Calu3 (cell line): Measurements from ENCODE around the gene CHRNA3. TPM values are rescaled to one million over a fixed set of nuclear protein-coding genes. Genes with fewer than 3 reads are reported as not detected.

Experiments used
- BruUV-seq: library from RNA; stranded (reverse); fragments of 400-500 nt; replicated peaks from 2 replicates; lab custom pipeline; 2021; lab: Mats Ljungman, UMichigan
- CTCF ChIA-PET: fragments of 300-600 bp; sonication (Branson Sonifier 250); formaldehyde crosslinking; loops from one replicate; lab custom pipeline; 2022; ENCODE audit warnings: antibody characterized with exemption; lab: Charles Lee
- DNase-seq: peaks from one replicate; pipeline ENCODE4 v3.0.0; 2022
- H3K27ac Mint-ChIP-seq: one replicate; pipeline ENCODE4 v1.8.0; 2022; ENCODE audit warnings: mixed read lengths; ENCODE audit not compliant: unreplicated experiment
- H3K27me3 Mint-ChIP-seq: one replicate; pipeline ENCODE4 v1.8.0; 2022; ENCODE audit warnings: mixed read lengths; ENCODE audit not compliant: unreplicated experiment
- H3K36me3 Mint-ChIP-seq: one replicate; pipeline ENCODE4 v1.8.0; 2022; ENCODE audit warnings: mild to moderate bottlenecking, moderate library complexity, mixed read lengths; ENCODE audit not compliant: insufficient read depth, unreplicated experiment
- H3K4me1 Mint-ChIP-seq: one replicate; pipeline ENCODE4 v1.8.0; 2022; ENCODE audit warnings: mild to moderate bottlenecking, low read depth, mixed read lengths; ENCODE audit not compliant: unreplicated experiment
- H3K4me3 Mint-ChIP-seq: one replicate; pipeline ENCODE4 v1.8.0; 2022; ENCODE audit warnings: mild to moderate bottlenecking, low read depth, moderate library complexity, mixed read lengths; ENCODE audit not compliant: unreplicated experiment
- H3K9me3 Mint-ChIP-seq: one replicate; pipeline ENCODE4 v1.8.0; 2022; ENCODE audit warnings: low read depth, mixed read lengths; ENCODE audit not compliant: unreplicated experiment
- intact Hi-C: fragments of 100-400 bp; cut with micrococcal nuclease; formaldehyde crosslinking; loops from one replicate; pipeline ENCODE4 v1.10.0; 2022; ENCODE audit not compliant: unreplicated experiment
- total RNA-seq: library from RNA; stranded (reverse); gene quantifications from 2 replicates; pipeline ENCODE4 v1.2.3, GENCODE V29; 2022
- TF ChIP-seq, protein P1 (sequence below): fragments of 200-600 bp; IDR thresholded peaks from one replicate; pipeline ENCODE4 v1.8.0; 2022; ENCODE audit warnings: antibody characterized with exemption; ENCODE audit not compliant: unreplicated experiment

The CHRNA3 gene
- total RNA-seq, 1 experiment from 2014 or later: not detected

DNA sequence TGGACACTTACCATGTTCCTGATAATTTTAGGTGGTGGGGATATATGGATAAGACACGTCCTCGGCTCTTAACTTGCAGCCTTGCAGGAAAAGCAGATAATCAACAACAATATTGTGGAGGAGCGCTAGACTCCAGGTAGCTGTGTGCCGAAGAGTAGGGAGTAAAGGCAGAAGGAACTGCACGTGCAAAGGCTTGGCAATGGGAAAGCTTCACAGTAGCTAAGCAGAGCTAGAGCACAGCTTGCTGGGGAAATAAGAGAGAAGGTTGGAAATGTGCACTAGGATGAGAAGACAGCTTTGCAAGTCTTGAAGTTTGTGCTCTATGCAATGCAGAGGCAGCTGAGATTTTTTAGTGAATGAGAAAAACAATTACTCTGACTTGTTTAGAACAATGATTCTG lies 68.2 kb downstream of the CHRNA3 start:
- Mint-ChIP-seq H3K27me3 (no peaks in the 10 kb centered on the region), H3K36me3 (peaks cover 19% of the 10 kb centered on the region), H3K9me3 (no peaks in the 10 kb centered on the region), H3K4me3 (no peak overlapping the region), H3K4me1 (no peaks in the 10 kb centered on the region), H3K27ac (no peak overlapping the region)
- CTCF ChIA-PET: interaction anchor here (0.6 to 1.2 kb wide), 2 partner anchors 13 to 26 kb away, joined by 3 to 5 read pairs; partner anchors contain the start of gene CHRNA5
- no TSS peak for BruUV-seq
- no peak for DNase-seq
- intact Hi-C loops: no loop called here
- TF ChIP-seq, protein P1, sequence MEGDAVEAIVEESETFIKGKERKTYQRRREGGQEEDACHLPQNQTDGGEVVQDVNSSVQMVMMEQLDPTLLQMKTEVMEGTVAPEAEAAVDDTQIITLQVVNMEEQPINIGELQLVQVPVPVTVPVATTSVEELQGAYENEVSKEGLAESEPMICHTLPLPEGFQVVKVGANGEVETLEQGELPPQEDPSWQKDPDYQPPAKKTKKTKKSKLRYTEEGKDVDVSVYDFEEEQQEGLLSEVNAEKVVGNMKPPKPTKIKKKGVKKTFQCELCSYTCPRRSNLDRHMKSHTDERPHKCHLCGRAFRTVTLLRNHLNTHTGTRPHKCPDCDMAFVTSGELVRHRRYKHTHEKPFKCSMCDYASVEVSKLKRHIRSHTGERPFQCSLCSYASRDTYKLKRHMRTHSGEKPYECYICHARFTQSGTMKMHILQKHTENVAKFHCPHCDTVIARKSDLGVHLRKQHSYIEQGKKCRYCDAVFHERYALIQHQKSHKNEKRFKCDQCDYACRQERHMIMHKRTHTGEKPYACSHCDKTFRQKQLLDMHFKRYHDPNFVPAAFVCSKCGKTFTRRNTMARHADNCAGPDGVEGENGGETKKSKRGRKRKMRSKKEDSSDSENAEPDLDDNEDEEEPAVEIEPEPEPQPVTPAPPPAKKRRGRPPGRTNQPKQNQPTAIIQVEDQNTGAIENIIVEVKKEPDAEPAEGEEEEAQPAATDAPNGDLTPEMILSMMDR: no peak

DNA sequence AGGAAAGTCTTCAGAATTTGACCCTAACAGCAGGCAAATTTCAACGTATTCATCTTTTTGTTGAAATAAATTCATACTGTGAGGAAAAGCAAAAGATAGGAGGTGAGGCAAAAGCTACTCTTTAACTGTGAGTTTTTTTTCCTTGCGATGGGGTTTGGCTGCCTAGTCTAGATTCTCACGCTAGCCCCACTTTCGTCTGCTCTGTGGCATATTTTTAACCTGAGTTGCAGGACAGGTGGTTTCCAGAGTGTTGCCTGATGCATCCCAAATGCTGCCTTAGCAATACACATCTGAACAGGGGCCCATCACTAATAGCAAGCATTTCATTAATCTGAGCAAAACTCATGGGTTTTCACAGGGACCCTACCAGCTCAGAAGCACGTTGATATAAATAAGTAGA lies 68.9 kb downstream of the CHRNA3 start:
- Mint-ChIP-seq H3K4me1 (no peaks in the 10 kb centered on the region), H3K4me3 (no peak overlapping the region), H3K27ac (no peak overlapping the region), H3K9me3 (no peaks in the 10 kb centered on the region), H3K27me3 (no peaks in the 10 kb centered on the region), H3K36me3 (peaks cover 21% of the 10 kb centered on the region)
- CTCF ChIA-PET: no interaction called here
- BruUV-seq: no TSS peak
- intact Hi-C loops: no loop called here
- DNase-seq: no peak
- TF ChIP-seq, protein P1: no peak

DNA sequence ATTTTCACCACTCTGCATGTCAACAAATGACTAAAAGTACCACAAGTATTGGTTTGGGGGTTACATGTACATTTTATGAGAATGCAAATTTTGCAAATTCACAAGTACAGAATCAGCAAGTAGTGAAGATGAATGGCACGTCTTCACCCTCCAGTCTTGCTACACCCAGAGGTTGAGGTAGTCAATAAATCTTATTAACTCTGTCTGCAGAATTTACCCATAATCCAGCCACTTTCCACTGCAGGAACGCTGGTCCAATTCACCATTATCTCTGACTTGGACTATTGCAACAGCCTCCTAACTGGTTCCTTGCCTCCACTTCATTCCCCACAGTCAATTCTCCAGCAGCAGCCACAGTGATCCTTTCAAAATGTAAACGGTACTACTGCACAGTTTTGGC lies 70.0 kb downstream of the CHRNA3 start:
- TF ChIP-seq, protein P1: no peak
- no TSS peak for BruUV-seq
- Mint-ChIP-seq H3K9me3 (no peaks in the 10 kb centered on the region), H3K27ac (no peak overlapping the region), H3K4me1 (no peaks in the 10 kb centered on the region), H3K36me3 (peaks cover 32% of the 10 kb centered on the region), H3K4me3 (no peak overlapping the region), H3K27me3 (no peaks in the 10 kb centered on the region)
- intact Hi-C loops: no loop called here
- no peak for DNase-seq
- CTCF ChIA-PET: no interaction called here

DNA sequence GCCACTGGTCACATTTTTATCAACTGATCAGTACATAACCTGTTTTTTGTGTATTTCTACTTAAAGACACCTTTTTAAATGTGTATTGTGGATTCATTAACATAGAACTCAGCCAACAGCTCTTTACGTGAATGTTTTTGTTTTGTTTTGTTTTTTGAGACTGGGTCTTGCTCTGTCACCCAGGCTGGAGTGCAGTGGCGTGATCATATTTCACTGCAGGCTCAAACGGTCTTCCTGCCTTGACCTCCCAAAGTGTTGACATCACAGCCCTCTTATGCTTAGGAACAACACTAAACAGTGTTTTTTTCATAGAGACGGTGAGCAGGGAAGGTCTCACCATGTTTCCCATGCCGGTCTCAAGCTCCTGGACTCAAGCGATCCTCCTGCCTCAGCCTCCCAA lies 70.6 kb downstream of the CHRNA3 start:
- TF ChIP-seq, protein P1: no peak
- CTCF ChIA-PET: no interaction called here
- Mint-ChIP-seq H3K4me1 (no peaks in the 10 kb centered on the region), H3K27ac (no peak overlapping the region), H3K36me3 (peaks cover 38% of the 10 kb centered on the region), H3K4me3 (no peak overlapping the region), H3K27me3 (no peaks in the 10 kb centered on the region), H3K9me3 (no peaks in the 10 kb centered on the region)
- DNase-seq: no peak
- intact Hi-C loops: no loop called here
- BruUV-seq: no TSS peak

Other genes starting within 250 kb of the CHRNA3 start
- 83.2 and 84.5 TPM in 2 replicates for gene IREB2, start 182.8 kb downstream of the CHRNA3 start, total RNA-seq
- gene HYKK, start 113.4 kb downstream of the CHRNA3 start, total RNA-seq: 11.6 and 15.7 TPM in 2 replicates
- 358 and 376 TPM in 2 replicates for gene PSMA4, start 80.6 kb downstream of the CHRNA3 start, total RNA-seq
- gene CHRNA5, start 55.5 kb downstream of the CHRNA3 start, total RNA-seq: 34.9 and 47.0 TPM in 2 replicates
- not detected in 2 replicates for gene CHRNB4, start 20.2 kb upstream of the CHRNA3 start, total RNA-seq
- 1.3 and 1.4 TPM in 2 replicates for gene ADAMTS7, start 190.5 kb upstream of the CHRNA3 start, total RNA-seq